Left forelimb (tissue), 1 donor: ENCODE data around the gene CLIP1.
A peak's percentile ranks its signal among the peaks of the same experiment; 100 is the strongest.
"Not testable (repeated sequence)": the region's sequence is repeated elsewhere in the genome, so short reads cannot be mapped to it uniquely, and the experiment has no call there.

Experiments used
- DNase-seq: peaks from one replicate; pipeline ENCODE4 v3.0.0-alpha.2; 2018; ENCODE audit warnings: low spot score

CLIP1 gene

DNA sequence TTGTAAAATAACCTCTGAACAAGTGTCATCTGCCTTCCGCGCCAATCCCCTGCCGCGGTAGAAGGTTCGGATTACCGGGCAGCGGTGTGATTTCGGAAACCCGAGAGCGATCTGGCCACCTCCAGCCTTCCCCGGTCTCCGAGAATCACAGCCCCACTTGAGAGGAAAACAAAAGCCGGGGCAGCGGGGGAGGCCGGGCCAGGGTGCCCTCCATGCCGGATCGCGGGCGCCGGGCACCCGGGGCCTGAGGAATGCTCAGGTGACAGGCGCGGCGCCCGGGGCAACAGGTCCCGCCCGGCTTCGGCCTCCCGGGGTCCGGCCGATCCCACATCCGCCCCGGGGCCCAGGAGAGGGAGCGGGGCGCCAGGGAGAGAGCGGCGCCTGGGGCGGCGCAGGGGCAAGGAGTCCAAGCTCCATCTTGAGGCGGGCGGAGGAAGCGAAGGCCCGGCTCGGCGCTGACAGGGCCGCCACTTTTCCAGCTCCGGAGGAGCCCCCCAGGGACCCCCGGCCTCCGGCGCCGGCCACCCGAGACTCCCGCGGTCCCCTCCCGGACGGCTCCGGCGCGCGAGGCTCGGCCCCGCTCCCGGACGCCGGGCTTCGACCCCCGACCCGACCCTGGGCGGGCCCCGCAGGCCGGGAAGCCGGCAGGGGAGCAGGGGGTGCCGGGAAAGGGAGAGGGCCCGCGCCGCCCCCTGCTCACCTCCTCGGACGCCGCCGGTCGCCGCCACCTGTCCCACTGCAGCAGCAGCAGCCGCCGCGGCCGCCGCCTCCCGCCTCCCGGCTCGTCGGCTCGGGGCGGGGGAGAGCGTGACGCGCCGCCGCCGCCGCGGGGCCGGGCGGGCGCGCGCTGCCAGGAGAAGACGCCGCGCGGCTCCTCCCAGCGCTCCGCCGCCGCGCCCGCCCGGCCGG is at the start of gene CLIP1:
TSS of gene CLIP1 (minus strand) at position 849 of the 909 bp plus-strand sequence. CDS start 42,217 bp downstream, outside the sequence.
- peak; percentile 80 for DNase-seq

GRCh38 chr12:122471324-122472226 is 49.1 kb upstream of the CLIP1 start:
- no peak for DNase-seq

GRCh38 chr12:122470576-122470975 is 48.1 kb upstream of the CLIP1 start:
- not testable (repeated sequence) for DNase-seq

DNA sequence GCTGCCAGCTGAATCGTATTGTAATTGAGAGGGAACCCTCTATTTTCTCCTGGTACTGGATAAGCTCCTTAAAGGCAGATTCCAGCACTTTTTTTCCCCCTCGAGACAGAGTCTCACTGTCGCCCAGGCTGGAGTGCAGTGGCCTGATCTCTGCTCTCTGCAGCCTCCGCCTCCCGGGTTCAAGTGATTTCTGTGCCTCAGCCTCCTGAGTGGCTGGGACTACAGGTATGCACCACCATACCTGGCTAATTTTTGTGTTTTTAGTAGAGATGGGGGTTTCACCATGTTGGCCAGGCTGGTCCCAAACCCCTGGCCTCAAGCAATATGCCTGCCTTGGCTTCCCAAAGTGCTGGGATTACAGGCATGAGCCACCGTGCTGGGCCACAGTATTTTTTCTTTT is 47.4 kb upstream of the CLIP1 start:
- not testable (repeated sequence) for DNase-seq

DNA sequence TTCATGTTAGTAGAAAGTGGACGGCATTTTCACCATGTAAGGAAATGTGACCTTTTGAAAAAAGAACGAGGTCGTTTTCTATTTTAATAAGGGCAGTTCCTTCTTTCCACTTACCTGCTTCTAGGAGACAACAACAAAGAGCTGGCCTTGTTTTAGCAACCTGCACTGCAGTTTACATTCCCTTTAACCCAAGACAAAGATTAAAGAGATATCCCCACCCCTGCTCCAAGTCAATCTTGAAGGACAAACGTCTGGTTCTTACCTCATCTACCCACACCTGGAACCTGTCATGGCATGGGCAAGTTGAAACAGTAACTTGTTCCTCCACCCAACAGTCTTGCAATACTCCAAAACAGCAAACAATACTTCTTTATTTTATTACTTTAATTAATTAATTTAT is 45.5 kb upstream of the CLIP1 start:
- DNase-seq = no peak

DNA sequence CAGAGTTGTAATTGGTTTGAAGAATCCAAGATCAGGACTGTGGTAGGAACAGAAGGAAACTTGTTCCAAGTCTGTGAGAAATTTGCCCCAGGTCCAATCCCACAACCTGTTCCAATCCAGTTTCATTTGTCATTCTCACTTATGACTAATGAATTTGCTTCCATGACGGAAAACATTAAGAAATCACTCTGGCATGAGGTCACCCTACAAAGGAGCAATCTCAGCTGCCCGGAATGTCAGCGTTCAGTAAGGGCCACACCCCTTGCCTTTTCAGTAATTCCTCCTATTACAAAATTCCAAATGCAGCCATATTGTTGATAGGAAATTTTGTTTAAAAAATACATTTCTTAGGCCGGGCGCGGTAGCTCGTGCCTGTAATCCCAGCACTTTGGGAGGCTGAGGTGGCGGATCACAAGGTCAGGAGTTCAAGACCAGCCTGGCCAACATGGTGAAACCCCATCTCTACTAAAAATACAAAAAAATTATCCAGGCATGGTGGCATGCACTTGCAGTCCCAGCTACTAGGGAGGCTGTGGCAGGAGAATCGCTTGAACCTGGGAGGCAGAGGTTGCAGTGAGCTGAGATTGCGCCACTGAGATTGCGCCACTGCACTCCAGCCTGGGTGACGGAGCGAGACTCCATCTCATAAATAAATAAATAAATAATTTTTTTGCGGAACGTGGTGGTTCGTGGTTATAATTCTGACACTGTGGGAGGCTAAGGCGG is 42.0 kb upstream of the CLIP1 start:
- DNase-seq = not testable (repeated sequence)

- DNase-seq = no peak
Measured at GRCh38 chr12:122460641-122461040, 38.2 kb upstream of the CLIP1 start.

DNA sequence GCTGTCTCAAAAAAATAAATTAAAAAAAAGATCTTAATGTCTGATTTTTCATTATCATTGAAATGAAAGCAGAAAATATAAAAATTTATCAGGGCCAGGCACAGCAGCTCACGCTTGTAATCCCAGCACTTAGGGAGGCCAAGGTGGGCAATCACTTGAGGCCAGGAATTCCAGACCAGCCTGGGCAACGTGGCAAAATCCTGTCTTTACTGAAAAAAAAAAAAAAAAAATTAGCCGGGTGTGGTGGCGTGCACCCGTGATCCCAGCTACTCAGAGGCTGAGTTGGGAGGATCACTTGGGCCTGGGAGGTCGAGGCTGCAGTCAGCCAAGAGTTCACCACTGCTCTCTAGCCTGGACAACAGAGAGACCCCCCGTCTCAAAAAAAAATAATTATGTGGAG is 37.6 kb upstream of the CLIP1 start:
- DNase-seq = no peak

DNA sequence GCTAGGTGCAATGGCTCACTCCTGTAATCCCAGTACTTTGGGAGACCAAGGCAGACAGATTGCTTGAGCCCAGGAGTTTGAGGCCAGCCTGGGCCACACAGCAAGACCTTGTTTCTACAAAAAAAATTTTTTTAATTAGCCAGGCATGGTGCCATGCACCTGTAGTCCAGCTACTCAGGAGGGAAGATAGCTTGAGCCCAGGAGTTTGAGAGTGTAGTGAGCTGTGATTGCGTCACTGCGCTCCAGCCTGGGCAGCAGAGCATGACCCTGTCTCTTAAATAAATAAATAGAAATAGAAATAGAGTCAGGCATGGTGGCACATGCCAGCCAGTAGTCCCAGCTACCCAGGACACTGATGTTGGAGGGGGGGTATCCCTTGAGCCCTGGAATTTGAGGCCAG is 36.7 kb upstream of the CLIP1 start:
- no peak for DNase-seq

- DNase-seq = no peak
Measured at GRCh38 chr12:122458105-122459035, 35.9 kb upstream of the CLIP1 start.

DNA sequence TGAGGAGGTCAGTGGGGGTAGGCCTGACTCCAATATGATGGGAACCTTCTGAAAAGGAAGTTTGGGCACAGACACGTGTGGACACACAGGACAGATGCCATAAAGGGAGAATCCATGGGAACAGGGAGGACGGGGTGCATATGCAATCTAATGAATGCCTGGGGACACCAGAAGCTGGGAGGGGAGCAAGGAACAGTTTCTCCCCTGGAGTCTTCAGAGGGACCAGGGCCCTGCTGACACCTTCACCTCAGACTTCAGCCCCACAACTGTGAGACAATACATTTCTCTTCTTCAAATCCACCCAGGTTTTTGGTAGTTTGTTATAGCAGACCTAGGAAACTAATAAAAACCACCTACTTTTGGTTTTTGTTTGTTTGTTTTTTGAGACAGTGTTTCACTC is 35.2 kb upstream of the CLIP1 start:
- DNase-seq = no peak

DNA sequence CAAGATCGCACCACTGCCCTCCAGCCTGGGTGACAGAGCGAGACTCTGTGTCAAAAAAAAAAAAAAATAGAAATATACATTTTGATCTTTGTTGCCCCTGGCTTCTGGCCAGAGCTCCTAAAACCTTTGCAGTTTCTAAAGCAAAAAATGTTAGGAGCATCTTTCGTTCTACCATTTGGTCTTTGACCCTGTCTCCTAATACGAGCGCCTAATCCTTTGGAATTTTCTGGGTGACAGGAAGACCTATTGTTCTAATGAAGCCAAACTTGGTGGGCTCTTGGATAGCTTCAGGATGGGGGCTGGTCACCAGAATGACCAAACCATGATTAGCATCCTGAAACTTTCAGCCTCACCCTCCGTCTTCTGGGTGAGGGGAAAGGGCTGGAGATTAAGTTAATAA is 32.3 kb upstream of the CLIP1 start:
- DNase-seq = no peak

DNA sequence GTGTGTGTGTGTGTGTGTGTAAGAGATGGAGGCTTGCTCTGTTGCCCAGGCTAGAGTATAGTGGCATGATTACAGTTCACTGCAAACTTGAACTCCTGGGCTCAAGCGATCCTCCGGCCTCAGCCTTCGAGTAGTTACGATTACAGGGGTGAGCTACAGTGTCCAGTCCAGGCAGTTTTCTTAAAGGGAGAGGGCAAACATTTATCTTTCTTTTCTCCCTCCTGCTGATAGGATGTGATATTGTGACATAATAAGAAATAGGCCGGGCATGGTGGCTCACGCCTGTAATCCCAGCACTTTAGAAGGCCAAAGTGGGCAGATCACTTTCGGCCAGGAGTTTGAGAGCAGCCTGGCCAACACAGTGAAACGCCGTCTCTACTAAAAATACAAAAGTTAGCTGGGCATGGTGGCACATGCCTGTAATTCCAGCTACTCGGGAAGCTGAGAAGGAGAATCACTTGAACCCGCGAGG is 31.8 kb upstream of the CLIP1 start:
- DNase-seq = no peak

DNA sequence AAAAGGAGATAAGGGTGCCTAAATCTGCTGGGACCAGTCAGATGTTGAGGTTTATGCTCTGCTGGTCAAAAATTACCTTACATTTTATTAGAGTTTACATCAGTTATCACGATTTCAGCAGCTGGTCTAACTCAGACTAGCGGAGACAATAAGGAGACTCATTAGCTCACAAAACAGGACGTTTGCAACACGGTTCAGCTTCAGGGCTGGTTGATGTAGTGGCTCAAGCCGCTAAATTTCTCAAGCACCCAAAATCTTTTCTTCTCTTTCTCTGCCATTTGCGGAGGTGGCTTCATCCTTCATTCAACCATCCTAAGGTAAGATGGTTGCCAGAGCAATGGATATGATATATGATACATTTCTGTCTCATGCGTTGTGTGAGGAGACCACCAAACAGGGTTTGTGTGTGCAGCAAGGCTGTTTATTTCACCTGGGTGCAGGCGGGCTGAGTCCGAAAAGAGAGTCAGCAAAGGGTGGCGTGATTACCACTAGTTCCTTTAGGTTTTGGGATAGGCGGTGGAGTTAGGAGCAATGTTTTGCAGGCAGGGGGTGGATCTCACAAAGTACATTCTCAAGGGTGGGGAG is 30.3 kb upstream of the CLIP1 start:
- no peak for DNase-seq

DNA sequence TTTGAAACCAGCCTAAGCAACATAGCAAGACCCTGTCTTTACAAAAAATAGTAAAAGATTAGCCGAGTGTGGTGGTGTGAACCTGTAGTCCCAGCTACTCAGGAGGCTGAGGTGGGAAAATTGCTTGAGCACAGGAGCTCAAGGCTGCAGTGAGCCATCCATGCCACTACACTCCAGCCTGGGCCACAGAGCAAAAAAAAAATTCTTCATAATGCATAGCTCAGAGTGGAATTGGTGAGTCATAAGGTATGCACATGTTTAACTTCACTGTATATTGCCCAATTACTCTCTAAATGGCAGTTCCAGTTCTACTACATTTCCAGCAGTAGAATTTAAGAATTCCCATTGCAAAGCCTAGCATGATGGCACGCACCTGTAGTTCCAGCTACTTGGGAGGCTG is 26.8 kb upstream of the CLIP1 start:
- no peak for DNase-seq

DNA sequence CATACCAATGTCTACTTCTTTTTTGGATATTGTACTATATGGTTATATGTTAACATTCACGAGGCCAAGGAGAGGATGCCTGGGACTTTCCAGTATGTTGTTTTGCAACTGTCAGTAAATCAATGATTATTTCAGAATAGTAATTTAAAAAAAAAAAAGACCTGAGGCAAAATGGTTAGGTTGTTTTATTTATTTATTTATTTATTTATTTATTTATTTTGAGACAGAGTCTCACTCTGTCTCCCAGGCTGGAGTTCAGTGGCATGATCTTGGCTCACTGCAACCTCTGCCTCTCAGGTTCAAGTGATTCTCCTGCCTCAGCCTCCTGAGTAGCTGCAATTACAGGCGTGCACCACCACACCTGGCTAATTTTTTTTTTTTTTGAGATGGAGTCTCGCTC is 25.4 kb upstream of the CLIP1 start:
- DNase-seq = not testable (repeated sequence)

DNA sequence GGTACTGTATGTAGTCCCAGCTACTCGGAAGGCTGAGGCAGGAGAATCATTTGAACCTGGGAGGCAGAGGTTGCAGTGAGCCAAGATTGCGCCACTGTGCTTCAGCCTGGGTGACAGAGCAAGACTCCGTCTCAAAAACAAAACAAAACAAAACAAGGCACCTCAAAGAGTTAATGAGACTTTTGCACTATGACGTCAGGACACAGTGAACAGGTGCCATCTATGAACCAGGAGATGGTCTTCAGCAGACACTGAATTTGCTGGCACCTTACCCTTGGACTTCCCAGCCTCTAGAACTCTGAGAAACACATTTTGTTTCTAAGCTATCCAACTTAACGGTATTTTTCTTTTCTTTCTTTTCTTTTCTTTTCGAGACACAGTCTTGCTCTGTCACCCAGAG is 23.9 kb upstream of the CLIP1 start:
- not testable (repeated sequence) for DNase-seq

GRCh38 chr12:122444071-122444470 is 21.6 kb upstream of the CLIP1 start:
- DNase-seq = not testable (repeated sequence)

- not testable (repeated sequence) for DNase-seq
Measured at GRCh38 chr12:122438822-122439221, 16.4 kb upstream of the CLIP1 start.

GRCh38 chr12:122437656-122438121 is 15.2 kb upstream of the CLIP1 start:
- DNase-seq = no peak
